Endothelial cell of umbilical vein (primary cell): Measurements from ENCODE around the gene COMT. TPM values are rescaled to one million over a fixed set of nuclear protein-coding genes. Genes with fewer than 3 reads are reported as not detected.

Experiments used
- BruUV-seq: library from RNA; stranded (reverse); fragments of 400-500 nt; replicated peaks from 2 replicates; lab custom pipeline; 2021; lab: Mats Ljungman, UMichigan
- CTCF ChIA-PET: fragments of 300-600, 350-600 bp; sonication (Branson Sonifier 250); formaldehyde crosslinking; loops from one replicate; lab custom pipeline; 2021; ENCODE audit warnings: antibody characterized with exemption, inconsistent platforms; lab: Charles Lee
- POLR2A ChIA-PET: fragments of 300-600, 350-600 bp; sonication (Branson Sonifier 250); formaldehyde crosslinking; loops from one replicate; lab custom pipeline; 2021; ENCODE audit warnings: antibody characterized with exemption, inconsistent platforms; lab: Charles Lee
- DNase-seq: peaks from one replicate; pipeline ENCODE4 v3.0.0-alpha.2; 2011; ENCODE audit warnings: low read depth, low spot score
- FAIRE-seq: peaks from 2 replicates; lab custom pipeline; 2011; peaks lifted over from hg19 to GRCh38; lab: Jason Lieb, UNC
- H2AFZ ChIP-seq: 2 replicates; pipeline ENCODE4 v1.6.0; 2012; ENCODE audit warnings: low read depth, low read length, control low read depth, inconsistent platforms
- H3K27ac ChIP-seq: 2 replicates; pipeline ENCODE4 v1.5.1; 2011; ENCODE audit warnings: low read depth, mild to moderate bottlenecking, control low read depth, low read length, moderate library complexity; ENCODE audit not compliant: insufficient read depth
- H3K27me3 ChIP-seq, 2 experiments: 2 replicates each; pipeline versions ENCODE4 v1.6.0 to v1.6.1; 2011; ENCODE audit warnings: low read length in 2 of 2, mixed read lengths in 1 of 2; ENCODE audit not compliant: control insufficient read depth in 2 of 2, insufficient read depth in 2 of 2
- H3K36me3 ChIP-seq, 2 experiments: 2 replicates in 1 of 2; 3 replicates in 1 of 2; pipeline ENCODE4 v1.5.1; 2011; ENCODE audit warnings: low read length in 2 of 2, mild to moderate bottlenecking in 1 of 2, moderate library complexity in 1 of 2; ENCODE audit not compliant: control insufficient read depth in 2 of 2, insufficient read depth in 2 of 2; ENCODE audit errors: extremely low read depth in 1 of 2
- H3K4me1 ChIP-seq: 3 replicates; pipeline ENCODE4 v1.5.1; 2011; ENCODE audit warnings: mild to moderate bottlenecking, low read length; ENCODE audit not compliant: control insufficient read depth, insufficient read depth; ENCODE audit errors: extremely low read depth
- H3K4me2 ChIP-seq: 2 replicates; pipeline ENCODE4 v1.6.1; 2011; ENCODE audit warnings: low read length, control low read depth, mixed read lengths; ENCODE audit not compliant: insufficient read depth
- H3K4me3 ChIP-seq, 3 experiments: fragments of 200-600 bp in 1 of 3; sonication (generic), shearing (Covaris generic) in 1 of 3; replicated peaks in 1 of 3; 2 replicates each; pipeline ENCODE4 v1.5.1; 2011 to 2016; ENCODE audit warnings: control low read depth in 3 of 3, low read length in 3 of 3, mild to moderate bottlenecking in 2 of 3, inconsistent platforms in 1 of 3, low read depth in 1 of 3, moderate library complexity in 1 of 3; ENCODE audit not compliant: insufficient read depth in 1 of 3
- H3K79me2 ChIP-seq: 2 replicates; pipeline ENCODE4 v1.6.0; 2012; ENCODE audit warnings: low read length, inconsistent platforms; ENCODE audit not compliant: control insufficient read depth, insufficient read depth
- H3K9ac ChIP-seq: replicated peaks from 2 replicates; pipeline ENCODE3; 2011; ENCODE audit warnings: low read length, control low read depth; ENCODE audit not compliant: insufficient read depth; ENCODE audit errors: extremely low read depth
- H3K9me1 ChIP-seq: replicated peaks from 3 replicates; pipeline ENCODE4 v1.6.0; 2011; ENCODE audit warnings: mild to moderate bottlenecking, low read length; ENCODE audit not compliant: control insufficient read depth, insufficient read depth; ENCODE audit errors: extremely low read depth
- H3K9me3 ChIP-seq: replicated peaks from 2 replicates; pipeline ENCODE4 v1.5.1; 2012; ENCODE audit warnings: low read length, inconsistent platforms; ENCODE audit not compliant: control insufficient read depth, insufficient read depth
- H4K20me1 ChIP-seq: replicated peaks from 2 replicates; pipeline ENCODE3; 2011; ENCODE audit warnings: mild to moderate bottlenecking, low read length; ENCODE audit not compliant: control insufficient read depth, insufficient read depth; ENCODE audit errors: extremely low read depth
- EZH2 ChIP-seq: IDR thresholded peaks from 2 replicates; pipeline ENCODE4 v1.6.1; 2012; ENCODE audit warnings: borderline replicate concordance, low read depth, mild to moderate bottlenecking, moderate library complexity, low read length, inconsistent platforms; ENCODE audit not compliant: severe bottlenecking
- GATA2 ChIP-seq: IDR thresholded peaks from 2 replicates; pipeline ENCODE4 v1.7.0; 2011; ENCODE audit warnings: low read depth, mild to moderate bottlenecking, moderate library complexity, mixed read lengths, low read length; ENCODE audit not compliant: insufficient read length, insufficient read depth
- MYC ChIP-seq: IDR thresholded peaks from one replicate; pipeline ENCODE4 v1.6.1; 2011; ENCODE audit warnings: mild to moderate bottlenecking, low read depth, low read length
- dilution Hi-C: fragments of 300-500 bp; cut with MboI; formaldehyde crosslinking; loops from one replicate; pipeline ENCODE4 v1.15.0; 2019; ENCODE audit warnings: low sequenced_read_pairs; ENCODE audit not compliant: extremely low pct_ligation_motif_present
- intact Hi-C: fragments of 100-400 bp; cut with micrococcal nuclease; formaldehyde crosslinking; loops from one replicate; pipeline ENCODE4 v1.10.0; 2022
- polyA plus RNA-seq, 4 experiments: library from polyadenylated mRNA; depleted of rRNA in 3 of 4; stranded (reverse) in 3 of 4; unstranded in 1 of 4; fragments of >200 nt; gene quantifications; 2 replicates each; pipeline versions ENCODE4 v1.2.1 to v1.2.3, GENCODE V29; 2011 to 2012; ENCODE audit warnings: missing spikeins in 1 of 4
- total RNA-seq: library from RNA; stranded (reverse); gene quantifications from 2 replicates; pipeline ENCODE4 v1.2.3, GENCODE V29; 2021
- TF ChIP-seq, protein P1 (sequence below), 2 donors: IDR thresholded peaks; 1 replicate in 1 of 2; 2 replicates in 1 of 2; pipeline ENCODE4 v1.5.1; 2011; ENCODE audit warnings: low read length in 2 of 2, mild to moderate bottlenecking in 2 of 2, moderate library complexity in 2 of 2, control low read depth in 1 of 2, inconsistent platforms in 1 of 2, low read depth in 1 of 2; ENCODE audit not compliant: insufficient read depth in 1 of 2; ENCODE audit errors: extremely low read depth in 1 of 2

COMT gene
- total and polyA plus RNA-seq, 2 donors (not counting 3 experiments of a cell fraction or from before 2014, with no cell fraction given): 221 to 537 TPM

DNA sequence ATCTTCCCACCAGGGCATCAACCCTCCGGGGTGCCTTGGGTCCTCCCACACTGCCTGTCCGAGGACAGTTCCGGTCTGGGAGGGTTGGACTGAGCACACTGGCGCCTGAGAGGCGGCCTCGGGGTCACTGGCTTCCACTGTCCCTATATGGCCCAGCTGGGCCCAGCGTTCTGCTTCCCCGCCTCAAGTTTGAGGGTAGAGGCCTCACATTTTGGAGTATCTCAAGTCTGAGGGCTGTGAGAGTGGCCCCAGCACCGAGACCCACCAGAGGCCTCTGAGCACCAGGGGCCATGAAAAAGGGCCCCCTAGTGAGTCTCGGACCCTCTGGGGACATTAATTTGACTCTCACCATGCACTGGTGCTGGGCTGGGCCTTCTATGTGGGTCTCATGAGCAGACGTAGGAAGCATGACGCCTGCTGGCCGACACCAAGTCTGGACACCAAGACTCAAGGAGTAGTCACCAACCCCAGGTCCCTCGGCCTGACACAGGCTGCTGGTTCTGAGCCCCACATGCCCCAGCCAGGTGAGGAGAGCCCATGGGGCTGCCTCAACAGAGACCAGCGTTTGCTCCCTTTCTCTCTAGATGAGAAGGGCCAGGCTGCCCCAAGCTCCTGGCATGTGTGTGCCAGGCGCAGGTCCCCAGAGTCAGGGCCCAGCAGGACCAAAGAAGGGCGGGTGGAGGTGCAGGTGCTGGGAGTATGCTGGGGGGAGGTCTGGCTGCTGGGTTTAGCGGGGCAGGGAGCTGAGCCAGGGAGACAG lies 47.6 kb downstream of the COMT start:
- peaks cover 19% of the 10 kb centered on the region for H3K4me1 ChIP-seq

DNA sequence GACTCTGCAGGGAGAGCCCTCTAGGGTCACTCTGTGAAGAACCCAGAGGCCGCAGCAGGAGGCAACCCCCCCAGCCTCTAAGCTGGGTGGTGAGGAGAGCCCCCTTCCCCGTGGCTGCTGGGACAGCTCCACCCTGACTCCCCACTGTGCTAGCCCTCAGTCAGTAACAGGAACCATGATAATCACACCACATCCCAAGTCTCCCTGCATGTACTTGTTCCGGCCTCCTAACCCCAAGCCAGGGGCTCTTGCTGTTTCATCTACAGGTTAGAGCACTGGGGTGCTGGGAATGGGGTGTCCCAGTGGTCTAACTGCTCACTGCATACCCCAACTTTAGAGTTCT lies 48.1 kb downstream of the COMT start:
- Histone ChIP-seq H3K27ac (no peak overlapping the region), H3K4me3 (no peak overlapping the region), H3K9me3 (no peaks in the 10 kb centered on the region), H4K20me1 (no peaks in the 10 kb centered on the region), H3K79me2 (peaks cover 10% of the 10 kb centered on the region), H3K9ac (no peak overlapping the region), H3K36me3 (peaks cover 0 to under 1% of the 10 kb centered on the region in 2 experiments), H3K4me1 (peaks cover 14% of the 10 kb centered on the region), H2AFZ (no peak overlapping the region), H3K4me2 (no peak overlapping the region), H3K27me3 (no peaks in the 10 kb centered on the region), H3K9me1 (no peaks in the 10 kb centered on the region)
- no peak for FAIRE-seq
- POLR2A ChIA-PET: no interaction called here
- dilution Hi-C loops (no loop called here), intact Hi-C loops (no loop called here)
- BruUV-seq: no TSS peak
- CTCF ChIA-PET: interaction anchor here (1.9 to 2.3 kb wide), 2 partner anchors 12 to 24 kb away, joined by 5 to 18 read pairs; no protein-coding TSS in a partner anchor
- TF ChIP-seq, protein P1, sequence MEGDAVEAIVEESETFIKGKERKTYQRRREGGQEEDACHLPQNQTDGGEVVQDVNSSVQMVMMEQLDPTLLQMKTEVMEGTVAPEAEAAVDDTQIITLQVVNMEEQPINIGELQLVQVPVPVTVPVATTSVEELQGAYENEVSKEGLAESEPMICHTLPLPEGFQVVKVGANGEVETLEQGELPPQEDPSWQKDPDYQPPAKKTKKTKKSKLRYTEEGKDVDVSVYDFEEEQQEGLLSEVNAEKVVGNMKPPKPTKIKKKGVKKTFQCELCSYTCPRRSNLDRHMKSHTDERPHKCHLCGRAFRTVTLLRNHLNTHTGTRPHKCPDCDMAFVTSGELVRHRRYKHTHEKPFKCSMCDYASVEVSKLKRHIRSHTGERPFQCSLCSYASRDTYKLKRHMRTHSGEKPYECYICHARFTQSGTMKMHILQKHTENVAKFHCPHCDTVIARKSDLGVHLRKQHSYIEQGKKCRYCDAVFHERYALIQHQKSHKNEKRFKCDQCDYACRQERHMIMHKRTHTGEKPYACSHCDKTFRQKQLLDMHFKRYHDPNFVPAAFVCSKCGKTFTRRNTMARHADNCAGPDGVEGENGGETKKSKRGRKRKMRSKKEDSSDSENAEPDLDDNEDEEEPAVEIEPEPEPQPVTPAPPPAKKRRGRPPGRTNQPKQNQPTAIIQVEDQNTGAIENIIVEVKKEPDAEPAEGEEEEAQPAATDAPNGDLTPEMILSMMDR (IDR thresholded peaks at IDR 0.05; ENCODE audit: extremely low read depth in 1 of 2, insufficient read depth in 1 of 2, low read depth in 1 of 2, low read length in 2 of 2): no peak
- DNase-seq: no peak

More for the DNA sequence above, 47.6 kb downstream of the COMT start:
- Histone ChIP-seq H3K9ac (no peak overlapping the region), H3K9me3 (no peaks in the 10 kb centered on the region), H3K4me2 (no peak overlapping the region), H3K36me3 (peaks cover 0 to 4% of the 10 kb centered on the region in 2 experiments), H4K20me1 (no peaks in the 10 kb centered on the region), H3K27me3 (no peaks in the 10 kb centered on the region), H2AFZ (no peak overlapping the region), H3K79me2 (peaks cover 10% of the 10 kb centered on the region), H3K9me1 (no peaks in the 10 kb centered on the region), H3K27ac (no peak overlapping the region), H3K4me3 (no peak overlapping the region)
- FAIRE-seq (no peak), DNase-seq (no peak)
- dilution Hi-C loops: no loop called here
- TF ChIP-seq MYC (no peak), GATA2 (no peak), EZH2 (no peak)
- intact Hi-C loops: no loop called here
- BruUV-seq: no TSS peak
- ChIA-PET CTCF (interaction anchor here (1.4 to 2.3 kb wide), 2 partner anchors 9 to 24 kb away, joined by 3 to 18 read pairs; no protein-coding TSS in a partner anchor), POLR2A (no interaction called here)
